Erythroblast (primary cell): ENCODE results near the gene LGALS9C.
"Not testable (repeated sequence)": the region's sequence is repeated elsewhere in the genome, so short reads cannot be mapped to it uniquely, and the experiment has no call there.

Experiments used
- GATA1 ChIP-seq: IDR thresholded peaks from 2 replicates; pipeline ENCODE4 v1.6.1; 2011; ENCODE audit warnings: low read depth, mild to moderate bottlenecking, control low read depth, low read length, moderate library complexity
- POLR2A ChIP-seq: IDR thresholded peaks from 2 replicates; pipeline ENCODE4 v1.6.1; 2011; ENCODE audit warnings: mild to moderate bottlenecking, low read length

DNA sequence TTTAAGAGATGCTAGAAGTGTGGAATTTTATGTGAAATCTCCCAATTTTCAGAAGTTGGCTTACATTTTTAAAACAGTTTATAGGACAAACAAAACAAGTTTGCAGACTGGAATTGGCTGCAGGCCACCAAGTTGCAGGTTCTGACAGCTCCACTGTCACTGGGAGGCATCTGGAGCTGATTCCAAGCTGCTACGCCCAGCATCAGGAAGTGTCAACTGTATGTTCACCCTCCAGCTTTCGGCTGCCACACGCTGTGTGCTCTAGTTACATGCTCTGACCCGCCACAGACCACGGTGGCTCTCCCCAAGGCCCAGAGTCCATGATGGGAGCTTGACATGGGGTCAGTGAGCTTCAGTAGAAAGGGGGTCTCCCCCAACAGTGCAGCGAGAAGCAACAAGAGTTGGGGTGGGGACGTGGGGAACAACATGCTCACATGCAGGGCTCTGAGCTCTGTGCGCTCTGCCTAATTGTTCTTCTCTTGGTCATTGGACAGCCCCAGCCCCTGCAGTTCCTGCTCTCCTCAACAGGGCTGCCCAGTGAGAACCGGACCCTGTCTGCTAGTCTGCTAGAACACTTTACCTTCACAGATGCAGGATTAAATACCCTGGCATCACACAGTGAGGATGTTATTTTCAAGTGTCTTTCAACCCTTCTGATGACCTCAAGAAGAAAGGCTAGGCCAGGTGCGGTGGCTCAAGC is 8.0 kb upstream of the LGALS9C start:
- TF ChIP-seq POLR2A, GATA1: not testable (repeated sequence)
